HCT116 (cell line): ENCODE data around the gene TLR9. TPM values are rescaled to one million over a fixed set of nuclear protein-coding genes. Genes with fewer than 3 reads are reported as not detected.

Experiments
- ATAC-seq: fragments of 200-7000 bp; cut with Tn5 transposase; 2 replicates; pipeline ENCODE4 v1.9.1; 2020; ENCODE audit warnings: mild to moderate bottlenecking, moderate library complexity
- BruUV-seq: library from RNA; stranded (reverse); fragments of 400-500 nt; replicated peaks from 2 replicates; lab custom pipeline; 2021; lab: Mats Ljungman, UMichigan
- CTCF ChIA-PET: fragments of 300-600 bp; sonication (Branson Sonifier 250); formaldehyde crosslinking; loops from one replicate; lab custom pipeline; 2021; ENCODE audit warnings: antibody characterized with exemption; lab: Charles Lee
- POLR2A ChIA-PET: fragments of 300-600, 350-600 bp; sonication (Branson Sonifier 250); formaldehyde crosslinking; loops from one replicate; lab custom pipeline; 2021; ENCODE audit warnings: antibody characterized with exemption; lab: Charles Lee
- RAD21 ChIA-PET, 2 experiments: fragments of 300-600 bp; sonication (Branson Sonifier 250); formaldehyde crosslinking; loops; one replicate each; lab custom pipeline; 2023; ENCODE audit warnings: low total read pairs in 2 of 2; ENCODE audit not compliant: uncharacterized antibody in 2 of 2, unreplicated experiment in 2 of 2, low non-redundant PET in 1 of 2; lab: Charles Lee
- DNase-seq: peaks from one replicate; pipeline ENCODE4 v3.0.0-alpha.2; 2010; ENCODE audit warnings: low read depth, low spot score
- H2AFZ ChIP-seq: fragments of 200-600 bp; shearing (Covaris generic), sonication (generic); 2 replicates; pipeline ENCODE4 v1.6.1; 2017; ENCODE audit warnings: low read depth, mixed run types, mixed read lengths, antibody characterized with exemption, low read length; ENCODE audit not compliant: poor library complexity, severe bottlenecking
- H3K27ac ChIP-seq: 2 replicates; pipeline ENCODE4 v1.5.1; 2012; ENCODE audit warnings: low read depth, low read length
- H3K27me3 ChIP-seq: fragments of 200-600 bp; sonication (generic); 2 replicates; pipeline ENCODE4 v1.6.1; 2016; ENCODE audit warnings: mixed run types, low read length, mixed read lengths; ENCODE audit not compliant: insufficient read depth
- H3K36me3 ChIP-seq, 2 experiments: fragments of 200-500 bp in 1 of 2; fragments of 200-600 bp in 1 of 2; sonication (Bioruptor generic) in 1 of 2; sonication (generic) in 1 of 2; 2 replicates each; pipeline versions ENCODE4 v1.5.1 to v1.6.1; 2014 to 2016; ENCODE audit warnings: low read length in 2 of 2, inconsistent platforms in 1 of 2, mixed read lengths in 1 of 2, mixed run types in 1 of 2; ENCODE audit not compliant: insufficient read depth in 2 of 2, control insufficient read depth in 1 of 2
- H3K4me1 ChIP-seq, 2 experiments: fragments of 200-600 bp in 1 of 2; sonication (generic) in 1 of 2; 2 replicates each; pipeline versions ENCODE4 v1.5.1 to v1.6.1; 2012 to 2017; ENCODE audit warnings: low read length in 2 of 2, inconsistent platforms in 1 of 2, mild to moderate bottlenecking in 1 of 2, mixed read lengths in 1 of 2, mixed run types in 1 of 2, moderate library complexity in 1 of 2; ENCODE audit not compliant: insufficient read depth in 2 of 2, control insufficient read depth in 1 of 2
- H3K4me2 ChIP-seq: fragments of 200-600 bp; sonication (generic); 2 replicates; pipeline ENCODE4 v1.6.1; 2017; ENCODE audit warnings: mixed run types, low read length, mixed read lengths
- H3K4me3 ChIP-seq, 2 experiments: fragments of 200-600 bp in 1 of 2; sonication (generic) in 1 of 2; replicated peaks in 1 of 2; 2 replicates each; pipeline ENCODE4 v1.5.1; 2011 to 2016; ENCODE audit warnings: low read length in 2 of 2, control low read depth in 1 of 2, low read depth in 1 of 2, mild to moderate bottlenecking in 1 of 2, mixed read lengths in 1 of 2, mixed run types in 1 of 2
- H3K79me2 ChIP-seq: fragments of 200-600 bp; sonication (generic); 2 replicates; pipeline ENCODE4 v1.6.1; 2017; ENCODE audit warnings: mild to moderate bottlenecking, mixed run types, low read length, moderate library complexity, mixed read lengths; ENCODE audit not compliant: insufficient read depth
- H3K9ac ChIP-seq: fragments of 200-600 bp; sonication (generic); 2 replicates; pipeline ENCODE4 v1.6.1; 2016; ENCODE audit warnings: low read length, mixed read lengths
- H3K9me2 ChIP-seq: fragments of 200-600 bp; sonication (generic), shearing (Covaris generic); 2 replicates; pipeline ENCODE4 v1.6.1; 2017; ENCODE audit warnings: mixed run types, mild to moderate bottlenecking, moderate library complexity; ENCODE audit not compliant: insufficient read depth
- H3K9me3 ChIP-seq, 2 experiments: fragments of 200-500 bp in 1 of 2; fragments of 200-600 bp in 1 of 2; sonication (Bioruptor generic) in 1 of 2; sonication (generic) in 1 of 2; 2 replicates each; pipeline ENCODE4 v1.6.1; 2014 to 2017; ENCODE audit warnings: low read length in 2 of 2, mixed read lengths in 2 of 2, inconsistent platforms in 1 of 2, low read depth in 1 of 2, mild to moderate bottlenecking in 1 of 2, mixed run types in 1 of 2, moderate library complexity in 1 of 2; ENCODE audit not compliant: control insufficient read depth in 1 of 2, insufficient read depth in 1 of 2
- H4K20me1 ChIP-seq: fragments of 200-600 bp; sonication (generic), shearing (Covaris generic); 2 replicates; pipeline ENCODE4 v1.6.1; 2017; ENCODE audit warnings: mixed run types, mild to moderate bottlenecking, moderate library complexity; ENCODE audit not compliant: insufficient read depth
- CBX3 ChIP-seq: IDR thresholded peaks from 2 replicates; pipeline ENCODE4 v1.6.1; 2012; ENCODE audit warnings: low read depth
- CEBPB ChIP-seq: IDR thresholded peaks from 2 replicates; pipeline ENCODE4 v1.6.1; 2012; ENCODE audit warnings: low read depth
- EGR1 ChIP-seq: IDR thresholded peaks from 2 replicates; pipeline ENCODE4 v1.6.1; 2012; ENCODE audit warnings: low read depth
- ELF1 ChIP-seq: IDR thresholded peaks from 2 replicates; pipeline ENCODE4 v1.6.1; 2012; ENCODE audit warnings: low read depth, borderline replicate concordance
- POLR2A ChIP-seq: IDR thresholded peaks from 2 replicates; pipeline ENCODE4 v1.7.0; 2011; ENCODE audit warnings: borderline replicate concordance; ENCODE audit not compliant: insufficient read depth, insufficient read length; ENCODE audit errors: extremely low read depth
- RAD21 ChIP-seq: IDR thresholded peaks from 2 replicates; pipeline ENCODE4 v1.6.1; 2012; ENCODE audit warnings: low read depth, mild to moderate bottlenecking
- SRF ChIP-seq: IDR thresholded peaks from 2 replicates; pipeline ENCODE4 v1.6.1; 2012; ENCODE audit warnings: low read depth
- TCF7L2 ChIP-seq: IDR thresholded peaks from 2 replicates; pipeline ENCODE4 v1.7.0; 2011; ENCODE audit warnings: borderline replicate concordance, inconsistent platforms; ENCODE audit not compliant: insufficient read depth, insufficient read length; ENCODE audit errors: extremely low read depth
- YY1 ChIP-seq: IDR thresholded peaks from 2 replicates; pipeline ENCODE4 v1.6.1; 2011; ENCODE audit warnings: low read length, low read depth, moderate library complexity, mild to moderate bottlenecking; ENCODE audit not compliant: insufficient replicate concordance; ENCODE audit errors: extremely low read depth
- ZBTB33 ChIP-seq: IDR thresholded peaks from 2 replicates; pipeline ENCODE4 v1.6.1; 2011; ENCODE audit warnings: mild to moderate bottlenecking, low read length, moderate library complexity; ENCODE audit not compliant: insufficient replicate concordance; ENCODE audit errors: extremely low read depth
- ZFX ChIP-seq: fragments of 450-650 bp; IDR thresholded peaks from 2 replicates; pipeline ENCODE4 v1.6.1; 2017
- ZNF274 ChIP-seq: fragments of 200-500 bp; sonication (Bioruptor generic); IDR thresholded peaks from 2 replicates; pipeline ENCODE4 v1.6.1; 2014; ENCODE audit warnings: mild to moderate bottlenecking, low read depth, low read length, inconsistent platforms
- intact Hi-C: fragments of 100-400 bp; cut with micrococcal nuclease; formaldehyde crosslinking; loops from 2 replicates; pipeline ENCODE4 v1.10.0; 2022
- total RNA-seq: library from RNA; stranded (reverse); gene quantifications from one replicate; pipeline ENCODE4 v1.2.1, GENCODE V29; 2021; ENCODE audit not compliant: unreplicated experiment

The TLR9 gene
- total RNA-seq, 1 experiment from 2014 or later = 0.15 TPM

GRCh38 chr3:52195291-52195597, 30.2 kb downstream of the TLR9 start:
- peaks cover 21% of the 10 kb centered on the region for H3K79me2 ChIP-seq
- BruUV-seq = no TSS peak
- POLR2A ChIA-PET = interaction anchor here (0.6 kb wide), 1 partner anchor 82 kb away, joined by 3 read pairs; no protein-coding TSS in a partner anchor
- TF ChIP-seq SRF (no peak), EGR1 (no peak), CBX3 (no peak), YY1 (no peak), ZFX (no peak), RAD21 (no peak), ELF1 (no peak), ZBTB33 (no peak), POLR2A (no peak), CEBPB (no peak), ZNF274 (no peak), TCF7L2 (no peak)
- TF ChIP-seq, all 23 proteins: peak for 0
- H4K20me1 ChIP-seq = no peaks in the 10 kb centered on the region
- DNase-seq (no peak), ATAC-seq (no peak)
- H3K27me3 ChIP-seq = no peaks in the 10 kb centered on the region
- ChIA-PET RAD21 (no interaction called here), CTCF (no interaction called here)
- no peak overlapping the region for H3K9ac ChIP-seq
- intact Hi-C loops = no loop called here
- H3K36me3 ChIP-seq = peaks cover 4 to 7% of the 10 kb centered on the region in 2 experiments; a peak in 3 of 4 replicates
- no peak overlapping the region for H2AFZ ChIP-seq
- H3K9me3 ChIP-seq = no peaks in the 10 kb centered on the region
- H3K4me1 ChIP-seq = peaks cover 9 to 33% of the 10 kb centered on the region in 2 experiments
- no peak overlapping the region for H3K27ac ChIP-seq
- H3K9me2 ChIP-seq = no peaks in the 10 kb centered on the region
- no peak overlapping the region for H3K4me3 ChIP-seq
- H3K4me2 ChIP-seq = no peak overlapping the region
